ENCODE data around the gene LRP4.
A peak's percentile ranks its signal among the peaks of the same experiment; 100 is the strongest.
"Not testable (repeated sequence)": the region's sequence is repeated elsewhere in the genome, so short reads cannot be mapped to it uniquely, and the experiment has no call there.

The LRP4 gene

GRCh38 chr11:46918083-46918787, at the start of gene LRP4:
TSS of gene LRP4 (minus strand) at chr11:46918550. CDS start at chr11:46918379, 171 bp downstream.
- Histone ChIP-seq H3K27ac (ENCODE audit: low read depth, low read length) (no peak within 1 kb of the TSS; the same call in 1 of the 2 replicates), H3K27me3 (ENCODE audit: control insufficient read depth, insufficient read depth, low read length) (peaks cover 13% of the 10 kb centered on the region; the same call in 1 of the 2 replicates), H3K36me3 (ENCODE audit: control insufficient read depth, insufficient read depth, low read length) (no peaks in the 10 kb centered on the region), H3K4me3 (ENCODE audit: low read depth, low read length) (peak within 1 kb of the TSS; percentile 83), H3K9ac (ENCODE audit: low read length) (peak within 1 kb of the TSS; percentile 78), H3K9me3 (ENCODE audit: control insufficient read depth, insufficient read depth, low read depth, low read length) (no peaks in the 10 kb centered on the region), H3K4me1 (ENCODE audit: control insufficient read depth, insufficient read depth, low read length) (peaks cover 46% of the 10 kb centered on the region)

- Histone ChIP-seq H3K27ac (ENCODE audit: low read depth, low read length) (no peak overlapping the region), H3K27me3 (ENCODE audit: control insufficient read depth, insufficient read depth, low read length) (no peaks in the 10 kb centered on the region), H3K9me3 (ENCODE audit: control insufficient read depth, insufficient read depth, low read depth, low read length) (peaks cover 3% of the 10 kb centered on the region; the same call in 1 of the 2 replicates)
Measured at GRCh38 chr11:46967962-46968361, 49.6 kb upstream of the LRP4 start.

GRCh38 chr11:46966773-46967172, 48.4 kb upstream of the LRP4 start:
- Histone ChIP-seq H3K4me3 (ENCODE audit: low read depth, low read length) (no peak overlapping the region), H3K36me3 (ENCODE audit: control insufficient read depth, insufficient read depth, low read length) (no peaks in the 10 kb centered on the region), H3K9me3 (ENCODE audit: control insufficient read depth, insufficient read depth, low read depth, low read length) (peaks cover 3% of the 10 kb centered on the region; the same call in 1 of the 2 replicates), H3K27me3 (ENCODE audit: control insufficient read depth, insufficient read depth, low read length) (no peaks in the 10 kb centered on the region), H3K4me1 (ENCODE audit: control insufficient read depth, insufficient read depth, low read length) (no peaks in the 10 kb centered on the region), H3K27ac (ENCODE audit: low read depth, low read length) (no peak overlapping the region), H3K9ac (ENCODE audit: low read length) (no peak overlapping the region)

More at GRCh38 chr11:46967962-46968361, 49.6 kb upstream of the LRP4 start:
- H3K9ac ChIP-seq (ENCODE audit: low read length), result no peak overlapping the region
- no peaks in the 10 kb centered on the region for H3K36me3 ChIP-seq (ENCODE audit: control insufficient read depth, insufficient read depth, low read length)
- no peaks in the 10 kb centered on the region for H3K4me1 ChIP-seq (ENCODE audit: control insufficient read depth, insufficient read depth, low read length)
- no peak overlapping the region for H3K4me3 ChIP-seq (ENCODE audit: low read depth, low read length)

GRCh38 chr11:46963844-46964243, 45.5 kb upstream of the LRP4 start:
- no peaks in the 10 kb centered on the region for H3K4me1 ChIP-seq (ENCODE audit: control insufficient read depth, insufficient read depth, low read length)
- peaks cover 9% of the 10 kb centered on the region for H3K9me3 ChIP-seq (ENCODE audit: control insufficient read depth, insufficient read depth, low read depth, low read length)
- no peaks in the 10 kb centered on the region for H3K27me3 ChIP-seq (ENCODE audit: control insufficient read depth, insufficient read depth, low read length)
- H3K9ac ChIP-seq (ENCODE audit: low read length), result no peak overlapping the region
- H3K36me3 ChIP-seq (ENCODE audit: control insufficient read depth, insufficient read depth, low read length), result no peaks in the 10 kb centered on the region
- H3K4me3 ChIP-seq (ENCODE audit: low read depth, low read length), result no peak overlapping the region
- no peak overlapping the region for H3K27ac ChIP-seq (ENCODE audit: low read depth, low read length)

- not testable (repeated sequence) for H3K4me1 ChIP-seq (ENCODE audit: control insufficient read depth, insufficient read depth, low read length); H3K27ac ChIP-seq (ENCODE audit: low read depth, low read length); H3K4me3 ChIP-seq (ENCODE audit: low read depth, low read length); H3K9ac ChIP-seq (ENCODE audit: low read length); H3K36me3 ChIP-seq (ENCODE audit: control insufficient read depth, insufficient read depth, low read length); H3K27me3 ChIP-seq (ENCODE audit: control insufficient read depth, insufficient read depth, low read length)
- H3K9me3 ChIP-seq (ENCODE audit: control insufficient read depth, insufficient read depth, low read depth, low read length), result peaks cover 15% of the 10 kb centered on the region
Measured at GRCh38 chr11:46961886-46962285, 43.5 kb upstream of the LRP4 start.

GRCh38 chr11:46961041-46961440, 42.7 kb upstream of the LRP4 start:
- Histone ChIP-seq H3K27ac (ENCODE audit: low read depth, low read length) (no peak overlapping the region), H3K27me3 (ENCODE audit: control insufficient read depth, insufficient read depth, low read length) (no peaks in the 10 kb centered on the region), H3K9me3 (ENCODE audit: control insufficient read depth, insufficient read depth, low read depth, low read length) (peaks cover 15% of the 10 kb centered on the region), H3K9ac (ENCODE audit: low read length) (no peak overlapping the region), H3K4me3 (ENCODE audit: low read depth, low read length) (no peak overlapping the region), H3K36me3 (ENCODE audit: control insufficient read depth, insufficient read depth, low read length) (no peaks in the 10 kb centered on the region; the same call in 1 of the 2 replicates), H3K4me1 (ENCODE audit: control insufficient read depth, insufficient read depth, low read length) (no peaks in the 10 kb centered on the region)

GRCh38 chr11:46958777-46959176, 40.4 kb upstream of the LRP4 start:
- H3K4me1 ChIP-seq (ENCODE audit: control insufficient read depth, insufficient read depth, low read length), result no peaks in the 10 kb centered on the region
- H3K27me3 ChIP-seq (ENCODE audit: control insufficient read depth, insufficient read depth, low read length), result no peaks in the 10 kb centered on the region
- no peaks in the 10 kb centered on the region; the same call in 1 of the 2 replicates for H3K36me3 ChIP-seq (ENCODE audit: control insufficient read depth, insufficient read depth, low read length)
- H3K9me3 ChIP-seq (ENCODE audit: control insufficient read depth, insufficient read depth, low read depth, low read length), result peaks cover 11% of the 10 kb centered on the region
- no peak overlapping the region for H3K27ac ChIP-seq (ENCODE audit: low read depth, low read length)
- no peak overlapping the region for H3K4me3 ChIP-seq (ENCODE audit: low read depth, low read length)
- no peak overlapping the region for H3K9ac ChIP-seq (ENCODE audit: low read length)

- Histone ChIP-seq H3K4me3 (ENCODE audit: low read depth, low read length) (no peak overlapping the region), H3K9me3 (ENCODE audit: control insufficient read depth, insufficient read depth, low read depth, low read length) (no peaks in the 10 kb centered on the region), H3K4me1 (ENCODE audit: control insufficient read depth, insufficient read depth, low read length) (no peaks in the 10 kb centered on the region), H3K27ac (ENCODE audit: low read depth, low read length) (no peak overlapping the region), H3K36me3 (ENCODE audit: control insufficient read depth, insufficient read depth, low read length) (no peaks in the 10 kb centered on the region), H3K27me3 (ENCODE audit: control insufficient read depth, insufficient read depth, low read length) (no peaks in the 10 kb centered on the region), H3K9ac (ENCODE audit: low read length) (no peak overlapping the region)
Measured at GRCh38 chr11:46953093-46953492, 34.7 kb upstream of the LRP4 start.

- no peak overlapping the region for H3K9ac ChIP-seq (ENCODE audit: low read length)
- H3K9me3 ChIP-seq (ENCODE audit: control insufficient read depth, insufficient read depth, low read depth, low read length), result no peaks in the 10 kb centered on the region
- no peaks in the 10 kb centered on the region for H3K36me3 ChIP-seq (ENCODE audit: control insufficient read depth, insufficient read depth, low read length)
- no peak overlapping the region for H3K27ac ChIP-seq (ENCODE audit: low read depth, low read length)
- H3K27me3 ChIP-seq (ENCODE audit: control insufficient read depth, insufficient read depth, low read length), result no peaks in the 10 kb centered on the region
- no peak overlapping the region for H3K4me3 ChIP-seq (ENCODE audit: low read depth, low read length)
- H3K4me1 ChIP-seq (ENCODE audit: control insufficient read depth, insufficient read depth, low read length), result peaks cover 5% of the 10 kb centered on the region; the same call in 1 of the 2 replicates
Measured at GRCh38 chr11:46952553-46952952, 34.2 kb upstream of the LRP4 start.

- H3K9me3 ChIP-seq (ENCODE audit: control insufficient read depth, insufficient read depth, low read depth, low read length), result no peaks in the 10 kb centered on the region
- H3K4me1 ChIP-seq (ENCODE audit: control insufficient read depth, insufficient read depth, low read length), result peaks cover 10% of the 10 kb centered on the region; the same call in 1 of the 2 replicates
- H3K27ac ChIP-seq (ENCODE audit: low read depth, low read length), result no peak overlapping the region
- H3K9ac ChIP-seq (ENCODE audit: low read length), result no peak overlapping the region
- H3K27me3 ChIP-seq (ENCODE audit: control insufficient read depth, insufficient read depth, low read length), result no peaks in the 10 kb centered on the region
- H3K4me3 ChIP-seq (ENCODE audit: low read depth, low read length), result no peak overlapping the region
- no peaks in the 10 kb centered on the region for H3K36me3 ChIP-seq (ENCODE audit: control insufficient read depth, insufficient read depth, low read length)
Measured at GRCh38 chr11:46951864-46952263, 33.5 kb upstream of the LRP4 start.

GRCh38 chr11:46949297-46949696, 30.9 kb upstream of the LRP4 start:
- Histone ChIP-seq H3K4me3 (ENCODE audit: low read depth, low read length) (no peak overlapping the region), H3K9me3 (ENCODE audit: control insufficient read depth, insufficient read depth, low read depth, low read length) (no peaks in the 10 kb centered on the region), H3K27ac (ENCODE audit: low read depth, low read length) (no peak overlapping the region), H3K9ac (ENCODE audit: low read length) (no peak overlapping the region), H3K4me1 (ENCODE audit: control insufficient read depth, insufficient read depth, low read length) (peaks cover 10% of the 10 kb centered on the region; the same call in 1 of the 2 replicates), H3K27me3 (ENCODE audit: control insufficient read depth, insufficient read depth, low read length) (no peaks in the 10 kb centered on the region), H3K36me3 (ENCODE audit: control insufficient read depth, insufficient read depth, low read length) (no peaks in the 10 kb centered on the region)

Data from HUES6 (cell line).